HepG2 (cell line): ENCODE results near the gene BAIAP2L1. TPM values are rescaled to one million over a fixed set of nuclear protein-coding genes. Genes with fewer than 3 reads are reported as not detected.

ENCODE experiments used
- ATRX ChIP-seq: sonication (generic); formaldehyde crosslinking; IDR thresholded peaks from 2 replicates; pipeline ENCODE4 v1.4.0; 2020; ENCODE audit warnings: missing genetic modification reagents, borderline replicate concordance
- DMAP1 ChIP-seq: IDR thresholded peaks from 2 replicates; pipeline ENCODE4 v1.6.1; 2016
- EEA1 ChIP-seq: sonication (generic); formaldehyde crosslinking; IDR thresholded peaks from 2 replicates; pipeline ENCODE4 v1.5.1; 2020; ENCODE audit warnings: mild to moderate bottlenecking, missing genetic modification reagents, borderline replicate concordance
- GZF1 ChIP-seq: sonication (generic); formaldehyde crosslinking; IDR thresholded peaks from 2 replicates; pipeline ENCODE4 v1.5.1; 2020; ENCODE audit warnings: mild to moderate bottlenecking, missing genetic modification reagents
- IRF9 ChIP-seq: sonication (generic); formaldehyde crosslinking; IDR thresholded peaks from 2 replicates; pipeline ENCODE4 v1.8.0; 2022; ENCODE audit warnings: missing genetic modification reagents, mild to moderate bottlenecking, borderline replicate concordance
- KDM6A ChIP-seq: IDR thresholded peaks from 2 replicates; pipeline ENCODE4 v1.6.1; 2016; ENCODE audit warnings: low read depth
- KLF12 ChIP-seq: sonication (generic); formaldehyde crosslinking; IDR thresholded peaks from 2 replicates; pipeline ENCODE4 v1.4.0; 2020; ENCODE audit warnings: missing genetic modification reagents, borderline replicate concordance
- NR1H2 ChIP-seq: sonication (generic); formaldehyde crosslinking; IDR thresholded peaks from 2 replicates; pipeline ENCODE4 v1.8.1; 2022; ENCODE audit warnings: low read depth, missing genetic modification reagents, borderline replicate concordance
- NR2F6 ChIP-seq, 2 experiments: IDR thresholded peaks; 2 replicates each; pipeline ENCODE4 v1.6.1; 2016; ENCODE audit warnings: antibody characterized with exemption in 1 of 2, mild to moderate bottlenecking in 1 of 2
- NRL ChIP-seq: sonication (generic); formaldehyde crosslinking; IDR thresholded peaks from 2 replicates; pipeline ENCODE4 v1.5.0; 2020; ENCODE audit warnings: missing genetic modification reagents, mild to moderate bottlenecking, moderate library complexity, borderline replicate concordance
- PAWR ChIP-seq: sonication (generic); formaldehyde crosslinking; IDR thresholded peaks from 2 replicates; pipeline ENCODE4 v1.4.0; 2020; ENCODE audit warnings: missing genetic modification reagents, mild to moderate bottlenecking, borderline replicate concordance
- PRDM4 ChIP-seq: sonication (generic); formaldehyde crosslinking; IDR thresholded peaks from 2 replicates; pipeline ENCODE4 v1.9.0; 2021; ENCODE audit warnings: missing genetic modification reagents, borderline replicate concordance
- REPIN1 ChIP-seq: sonication (generic); formaldehyde crosslinking; IDR thresholded peaks from 2 replicates; pipeline ENCODE4 v1.8.0; 2022; ENCODE audit warnings: missing genetic modification reagents, low read depth, mild to moderate bottlenecking, borderline replicate concordance
- RXRA ChIP-seq: sonication (generic); formaldehyde crosslinking; IDR thresholded peaks from 2 replicates; pipeline ENCODE4 v1.5.1; 2020; ENCODE audit warnings: missing genetic modification reagents
- SKI ChIP-seq: fragments of 450-650 bp; IDR thresholded peaks from one replicate; pipeline ENCODE4 v1.6.1; 2018; ENCODE audit warnings: mild to moderate bottlenecking; ENCODE audit not compliant: partially characterized antibody
- SMYD3 ChIP-seq: sonication (generic); formaldehyde crosslinking; IDR thresholded peaks from 2 replicates; pipeline ENCODE4 v1.8.1; 2023; ENCODE audit warnings: mild to moderate bottlenecking, missing genetic modification reagents
- ZBTB42 ChIP-seq: sonication (generic); formaldehyde crosslinking; IDR thresholded peaks from 2 replicates; pipeline ENCODE4 v1.5.0; 2020; ENCODE audit warnings: mild to moderate bottlenecking, missing genetic modification reagents
- ZMYM3 ChIP-seq: sonication (generic); formaldehyde crosslinking; IDR thresholded peaks from 2 replicates; pipeline ENCODE4 v1.5.1; 2020; ENCODE audit warnings: mild to moderate bottlenecking, missing genetic modification reagents
- ZNF121 ChIP-seq: sonication (generic); formaldehyde crosslinking; IDR thresholded peaks from 2 replicates; pipeline ENCODE4 v1.5.0; 2020; ENCODE audit warnings: mild to moderate bottlenecking, missing genetic modification reagents
- ZNF124 ChIP-seq: sonication (generic); formaldehyde crosslinking; IDR thresholded peaks from 2 replicates; pipeline ENCODE4 v1.4.0; 2020; ENCODE audit warnings: missing genetic modification reagents
- ZNF446 ChIP-seq: sonication (generic); formaldehyde crosslinking; IDR thresholded peaks from 2 replicates; pipeline ENCODE4 v1.5.0; 2020; ENCODE audit warnings: mild to moderate bottlenecking, missing genetic modification reagents
- ZNF556 ChIP-seq: sonication (generic); formaldehyde crosslinking; IDR thresholded peaks from 2 replicates; pipeline ENCODE4 v1.4.0; 2020; ENCODE audit warnings: mild to moderate bottlenecking, missing genetic modification reagents, borderline replicate concordance
- ZNF670 ChIP-seq: sonication (generic); formaldehyde crosslinking; IDR thresholded peaks from 2 replicates; pipeline ENCODE4 v1.8.0; 2022; ENCODE audit warnings: mild to moderate bottlenecking, missing genetic modification reagents, borderline replicate concordance
- ZNF747 ChIP-seq: sonication (generic); formaldehyde crosslinking; IDR thresholded peaks from 2 replicates; pipeline ENCODE4 v1.8.1; 2023; ENCODE audit warnings: missing genetic modification reagents, mild to moderate bottlenecking, borderline replicate concordance
- ZXDC ChIP-seq: sonication (generic); formaldehyde crosslinking; IDR thresholded peaks from 2 replicates; pipeline ENCODE4 v1.5.0; 2020; ENCODE audit warnings: mild to moderate bottlenecking, missing genetic modification reagents
- polyA plus RNA-seq, 8 experiments: library from polyadenylated mRNA; depleted of rRNA in 3 of 8; stranded (reverse) in 7 of 8; unstranded in 1 of 8; fragments of >200 nt; fragmentation: Illumina TruSeq in 4 of 8; extraction: Trizol in 4 of 8; gene quantifications; 2 replicates each; pipeline versions ENCODE4 v1.2.1 to v1.2.3, GENCODE V29; 2011 to 2016; ENCODE audit warnings: low read depth in 4 of 8, missing spikeins in 1 of 8, mixed read lengths in 1 of 8; ENCODE audit not compliant: insufficient read depth in 1 of 8
- total RNA-seq, 5 experiments: library from RNA; depleted of rRNA; stranded (reverse); fragments of >200 nt; fragmentation: Illumina TruSeq; extraction: Trizol; gene quantifications; 2 replicates each; pipeline ENCODE4 v1.2.3, GENCODE V29; 2016; ENCODE audit warnings: low read depth in 1 of 5

BAIAP2L1 gene
- total and polyA plus RNA-seq, 2 of the 13 experiments (the other 11 are each of a cell fraction or from before 2014, with no cell fraction given), result 13.0 to 21.5 TPM

GRCh38 chr7:98418636-98419315, 17.9 kb upstream of the BAIAP2L1 start (continued):
- TF ChIP-seq ZNF556 (CRISPR knock-in tag), result no peak
- TF ChIP-seq SKI, result peak; percentile 92
- TF ChIP-seq GZF1 (CRISPR knock-in tag), result peak; percentile 81; the same call in 1 of the 2 replicates
- TF ChIP-seq ZNF124 (CRISPR knock-in tag), result peak; percentile 11; the same call in 1 of the 2 replicates
- no peak for TF ChIP-seq PAWR
- no peak for TF ChIP-seq PRDM4
- peak; percentile 97 for TF ChIP-seq RXRA
- TF ChIP-seq ATRX, result no peak
- TF ChIP-seq DMAP1, result no peak; the same call in 1 of the 2 replicates
- TF ChIP-seq ZNF670, result 0 out of 2 replicates have a peak, but pooled peaks have one; percentile 19
- 0 out of 2 replicates have a peak, but pooled peaks have one; percentile 30 for TF ChIP-seq ZXDC (CRISPR knock-in tag)
- TF ChIP-seq SMYD3 (CRISPR knock-in tag), result no peak
- peak; percentile 97 for TF ChIP-seq NR2F6 (IDR thresholded peaks at IDR 0.05)
- TF ChIP-seq NR2F6 (CRISPR knock-in tag; IDR thresholded peaks at IDR 0.05), result peak; percentile 97
- TF ChIP-seq IRF9 (CRISPR knock-in tag), result no peak
- TF ChIP-seq NR1H2 (CRISPR knock-in tag), result no peak
- no peak for TF ChIP-seq NRL (CRISPR knock-in tag)
- peak; percentile 79; the same call in 1 of the 2 replicates for TF ChIP-seq KDM6A (CRISPR knock-in tag)
- TF ChIP-seq EEA1 (CRISPR knock-in tag), result no peak
- TF ChIP-seq ZMYM3 (CRISPR knock-in tag), result peak; percentile 98
- TF ChIP-seq ZNF446 (CRISPR knock-in tag), result no peak
- TF ChIP-seq ZNF121 (CRISPR knock-in tag), result peak; percentile 17; the same call in 1 of the 2 replicates
- 0 out of 2 replicates have a peak, but pooled peaks have one; percentile 50 for TF ChIP-seq KLF12
- no peak for TF ChIP-seq ZBTB42 (CRISPR knock-in tag)
- TF ChIP-seq REPIN1 (CRISPR knock-in tag), result peak; percentile 58; the same call in 1 of the 2 replicates
- no peak; the same call in 1 of the 2 replicates for TF ChIP-seq ZNF747 (CRISPR knock-in tag)
